Heart right ventricle (tissue), 16 donors: Measurements from ENCODE around the gene GPR179. TPM values are rescaled to one million over a fixed set of nuclear protein-coding genes. Genes with fewer than 3 reads are reported as not detected.
"Not testable (repeated sequence)": the region's sequence is repeated elsewhere in the genome, so short reads cannot be mapped to it uniquely, and the experiment has no call there.

Experiments used
- ATAC-seq, 8 donors: fragments of 200-7000 bp; cut with Tn5 transposase; one replicate each; pipeline ENCODE4 v1.9.1; 2020; ENCODE audit warnings: mild to moderate bottlenecking in 8 of 8, moderate library complexity in 8 of 8, moderate number of reproducible peaks in 1 of 8
- DNase-seq, 2 donors: peaks; one replicate each; pipeline ENCODE4 v3.0.0-alpha.2; 2020
- H3K27ac ChIP-seq, 10 donors: fragments of 200-600 bp; sonication (generic) in 2 of 10; one replicate each; pipeline versions ENCODE4 v1.5.0 to v1.8.0; 2020 to 2022; ENCODE audit warnings: mild to moderate bottlenecking in 3 of 10
- H3K27me3 ChIP-seq, 7 donors: fragments of 200-600 bp; one replicate each; pipeline ENCODE4 v1.8.0; 2021 to 2022; ENCODE audit warnings: mild to moderate bottlenecking in 2 of 7
- H3K36me3 ChIP-seq, 9 donors: fragments of 200-600 bp; sonication (generic) in 1 of 9; one replicate each; pipeline versions ENCODE4 v1.5.0 to v1.8.0; 2020 to 2022; ENCODE audit warnings: mild to moderate bottlenecking in 2 of 9
- H3K4me1 ChIP-seq, 9 donors: fragments of 200-600 bp; sonication (generic) in 1 of 9; one replicate each; pipeline versions ENCODE4 v1.5.0 to v1.8.0; 2020 to 2022; ENCODE audit warnings: mild to moderate bottlenecking in 4 of 9
- H3K4me3 ChIP-seq, 10 donors: fragments of 200-600 bp; sonication (generic) in 2 of 10; one replicate each; pipeline versions ENCODE4 v1.5.0 to v1.8.0; 2020 to 2022; ENCODE audit warnings: mild to moderate bottlenecking in 7 of 10, moderate library complexity in 2 of 10
- H3K9me3 ChIP-seq, 11 donors: fragments of 200-600 bp in 10 of 11; sonication (generic) in 2 of 11; one replicate each; pipeline versions ENCODE4 v1.5.0 to v1.8.0; 2013 to 2022; ENCODE audit warnings: mild to moderate bottlenecking in 2 of 11, control low read depth in 1 of 11, moderate library complexity in 1 of 11
- CTCF ChIP-seq, 9 donors: fragments of 200-600 bp; sonication (generic) in 2 of 9; IDR thresholded peaks; one replicate each; pipeline versions ENCODE4 v1.5.0 to v1.8.0; 2021 to 2022; ENCODE audit warnings: antibody characterized with exemption in 9 of 9, mild to moderate bottlenecking in 5 of 9, moderate library complexity in 1 of 9
- WGBS, 2 donors: extraction: QIAGEN DNeasy Blood & Tissue Kit; methylation state at CpG; one replicate each; pipeline ENCODE4 v1.1.7; 2013; ENCODE audit warnings: inconsistent platforms in 1 of 2; 5-methylcytosine and 5-hydroxymethylcytosine counted together
- intact Hi-C, 10 donors: fragments of 100-400 bp; cut with DNase I; formaldehyde crosslinking; loops; one replicate each; pipeline versions ENCODE4 v1.11.1 to v1.14.2; 2022
- polyA plus RNA-seq, 2 donors: library from polyadenylated mRNA; stranded (reverse); fragments of 200-250 nt; gene quantifications; one replicate each; pipeline ENCODE4 v1.2.3, GENCODE V29; 2013
- total RNA-seq, 10 donors: library from RNA; stranded (reverse); fragmentation: NEBNext Ultra II Directional in 3 of 10; extraction: Animal tissue kit (Norgen Biotek cat#: 25700) in 3 of 10; gene quantifications; one replicate each; pipeline versions ENCODE4 v1.2.1 to v1.2.4, GENCODE V29; 2021 to 2023
- donor health status: Arrhythmogenic right ventricular cardiomyopathy.
- donor health status: ischemic (EF 13 %, LVEDD 7.1; RV severe dilation, severe dysfunction).
- donor health status: healthy with polysubstance abuse.
- donor health status: DM: no; HTN: yes; CAD: no.
- donor health status: DM: no; HTN: no; CAD: no.
- donor health status: ischemic (EF 25% LVEDD 6.9; RV normal size, moderate dysfunction).
- donor health status: ischemic (EF 25% LVEDD 5.7; RV mildly dilated, moderate dysfunction).
- donor health status: healthy.
- donor health status: DM: yes; HTN: yes; CAD: no.
- donor health status: Ischemic cardiomyopathy.
- donor health status: ischemic (EF 35%, LVEDD 5.7; RV mildly dilated, moderate dysfunction).
- donor health status: nonischemic (EF 11% LVEDD 7.7; RV severe dilation, severe dysfunction).
- donor health status: DM: yes; HTN: yes; CAD: no.
- donor health status: PGD.
- donor health status: ischemic (EF 29% LVEDD 5.4; RV normal size, mild dysfunction).
- donor health status: nonischemic (EF 23%, LVEDD 6.1; RV moderate dilation, normal function).

GPR179 gene
- total and polyA plus RNA-seq, 12 donors = under 0.01 to 0.22 (median 0.06) TPM; not detected in 2

GRCh38 chr17:38288217-38288827 is 55.4 kb downstream of the GPR179 start:
- H3K4me1 ChIP-seq = peaks cover 0 to 11% (median 5%) of the 10 kb centered on the region in 9 donors
- intact Hi-C loops, H3K9me3 ChIP-seq, DNase-seq, H3K27ac ChIP-seq, H3K36me3 ChIP-seq, H3K27me3 ChIP-seq, H3K4me3 ChIP-seq: not testable (repeated sequence)
- 55 to 64% methylated on average over 10 to 12 of the region's 12 CpGs for WGBS, 2 donors
- peak in 6 of 9 donors; percentile 38 to 48 (median 40) for TF ChIP-seq CTCF (IDR thresholded peaks at IDR 0.05)
- ATAC-seq = peak in 5 of 8 donors; percentile 49 to 66 (median 57)

DNA sequence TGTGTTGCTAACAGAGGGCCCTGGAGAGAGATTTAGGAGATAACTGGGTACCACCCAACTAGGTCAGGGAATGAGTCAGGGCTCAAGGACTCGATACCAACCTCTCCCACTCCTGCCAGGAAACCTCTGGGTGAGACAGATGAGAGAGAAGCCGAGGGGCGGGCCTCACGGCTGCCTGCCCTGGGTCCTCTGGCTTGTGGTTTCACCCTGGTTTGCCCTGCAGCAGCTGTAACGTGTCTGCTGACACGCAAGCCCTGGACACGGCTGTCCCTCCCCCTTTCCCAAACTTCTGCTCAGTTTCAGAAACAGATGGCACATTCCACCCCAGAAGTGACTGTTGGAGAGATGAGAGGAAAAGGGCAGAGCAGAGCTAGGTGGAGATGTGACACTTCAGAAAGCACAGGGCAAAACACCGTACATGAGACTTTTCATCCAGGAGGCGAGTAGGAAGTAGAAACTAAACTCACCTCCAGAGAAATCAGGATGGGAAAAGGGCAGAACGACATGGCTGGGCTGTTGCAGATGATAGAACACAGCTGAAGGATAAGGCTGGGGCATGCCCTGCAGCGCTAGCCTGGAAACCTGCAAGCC is 57.2 kb downstream of the GPR179 start:
- H3K4me3 ChIP-seq = not testable (repeated sequence)

DNA sequence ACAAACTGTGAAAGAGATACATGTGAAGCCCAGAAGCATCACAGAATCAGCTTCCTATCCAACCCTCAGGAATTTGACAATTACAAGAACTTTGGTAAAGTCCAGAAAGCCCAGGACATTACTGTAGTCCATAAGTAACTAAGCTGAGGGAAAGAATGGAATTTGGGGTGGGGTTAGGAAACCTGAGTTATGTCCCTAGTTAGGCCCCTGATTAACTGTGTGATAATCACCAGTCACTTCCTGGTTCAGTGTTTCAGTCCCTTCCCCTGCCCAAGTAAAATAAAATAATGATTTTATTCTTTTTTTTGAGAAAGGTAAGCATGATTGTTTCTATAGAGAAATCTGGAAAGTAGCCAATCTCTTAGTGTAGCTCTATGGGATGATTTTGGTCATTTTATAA is 57.8 kb downstream of the GPR179 start:
- H3K9me3 ChIP-seq, intact Hi-C loops, ATAC-seq, DNase-seq, H3K36me3 ChIP-seq, H3K27ac ChIP-seq, H3K27me3 ChIP-seq, H3K4me3 ChIP-seq: not testable (repeated sequence)
- H3K4me1 ChIP-seq = peaks cover 0 to 11% (median 5%) of the 10 kb centered on the region in 9 donors

More for the DNA sequence above, 57.2 kb downstream of the GPR179 start:
- peak overlapping the region in 4 of 10 donors; percentile 26 to 52 (median 39) for H3K27ac ChIP-seq
- intact Hi-C loops, H3K9me3 ChIP-seq, H3K36me3 ChIP-seq, H3K27me3 ChIP-seq: not testable (repeated sequence)
- ATAC-seq (peak; percentile 82 to 96 (median 90)), DNase-seq (peak; percentile 31 to 62)
- H3K4me1 ChIP-seq = peaks cover 0 to 11% (median 5%) of the 10 kb centered on the region in 9 donors
- WGBS, 2 donors = 21 to 24% methylated on average over 8 of the region's 11 CpGs

Other genes with a start within 250 kb of the GPR179 start
- gene TBC1D3E, start 216.0 kb downstream of the GPR179 start, total RNA-seq = not detected
- gene TBC1D3E, start 216.0 kb downstream of the GPR179 start, polyA plus RNA-seq = under 1 TPM in 1 of 2 donors, not detected in 1; 0.03 TPM
- gene TBC1D3, start 151.4 kb downstream of the GPR179 start, total RNA-seq = 1 to 10 TPM in 2 of 10 donors, not detected in 8; 1.9 to 2.8 TPM
- gene TBC1D3, start 151.4 kb downstream of the GPR179 start, polyA plus RNA-seq = under 1 TPM in 1 of 2 donors, not detected in 1; 0.03 TPM
- gene MRPL45, start 46.8 kb downstream of the GPR179 start, total RNA-seq = 10 to 100 TPM; 36.1 to 44.6 (median 39.9) TPM
- gene MRPL45, start 46.8 kb downstream of the GPR179 start, polyA plus RNA-seq = 10 to 100 TPM; 16.0 to 28.2 TPM
- gene SOCS7, start 7.9 kb upstream of the GPR179 start, total RNA-seq = 10 to 100 TPM; 11.2 to 23.8 (median 16.3) TPM
- gene SOCS7, start 7.9 kb upstream of the GPR179 start, polyA plus RNA-seq = 1 to 10 TPM; 2.9 to 4.0 TPM
- 10 to 100 TPM; 48.3 to 78.4 (median 68.0) TPM for gene ARHGAP23, start 84.5 kb upstream of the GPR179 start, total RNA-seq
- 10 to 100 TPM; 31.5 to 33.2 TPM for gene ARHGAP23, start 84.5 kb upstream of the GPR179 start, polyA plus RNA-seq